HG02943 (cell line): Measurements from ENCODE around the gene SUN2.

Source experiments
- ATAC-seq: cut with Tn5 transposase; IDR thresholded peaks from one replicate; pipeline ENCODE4 v1.9.1; 2021; ENCODE audit warnings: mild to moderate bottlenecking, low read depth, moderate library complexity; ENCODE audit not compliant: unreplicated experiment

Gene SUN2

DNA sequence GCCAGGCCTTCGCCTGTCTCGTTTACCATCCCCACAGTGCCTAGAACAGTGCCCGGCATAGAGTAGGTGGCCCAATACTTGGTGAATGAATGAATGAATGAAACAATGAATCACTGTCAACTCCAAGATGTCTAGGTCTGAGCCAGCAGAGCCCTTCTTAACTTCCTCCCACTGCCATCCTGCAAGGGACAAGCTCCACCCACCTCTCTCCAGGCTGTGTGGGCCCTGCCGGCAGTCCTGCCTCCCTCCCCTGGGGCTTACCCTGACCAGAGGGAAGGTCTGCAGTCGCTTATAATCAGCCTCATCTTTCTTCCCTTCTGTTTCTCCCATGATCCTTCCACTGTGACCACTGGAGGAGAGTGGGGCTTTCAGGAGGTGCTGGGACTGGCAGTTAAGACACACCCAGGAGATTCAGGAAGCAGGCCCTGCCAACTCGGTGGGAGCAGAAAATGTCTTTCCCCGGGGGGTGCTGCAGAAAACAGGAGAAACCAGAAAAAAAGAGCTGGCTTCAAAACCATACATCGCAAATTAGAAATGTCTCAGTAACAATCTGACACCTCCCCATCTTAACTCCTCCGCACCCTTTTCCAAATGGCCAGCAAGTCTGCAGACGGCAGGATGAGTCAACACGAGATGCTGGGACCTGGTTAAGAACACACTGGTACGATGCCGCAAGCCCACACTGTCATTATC is 26.8 kb upstream of the SUN2 start:
- no peak for ATAC-seq

DNA sequence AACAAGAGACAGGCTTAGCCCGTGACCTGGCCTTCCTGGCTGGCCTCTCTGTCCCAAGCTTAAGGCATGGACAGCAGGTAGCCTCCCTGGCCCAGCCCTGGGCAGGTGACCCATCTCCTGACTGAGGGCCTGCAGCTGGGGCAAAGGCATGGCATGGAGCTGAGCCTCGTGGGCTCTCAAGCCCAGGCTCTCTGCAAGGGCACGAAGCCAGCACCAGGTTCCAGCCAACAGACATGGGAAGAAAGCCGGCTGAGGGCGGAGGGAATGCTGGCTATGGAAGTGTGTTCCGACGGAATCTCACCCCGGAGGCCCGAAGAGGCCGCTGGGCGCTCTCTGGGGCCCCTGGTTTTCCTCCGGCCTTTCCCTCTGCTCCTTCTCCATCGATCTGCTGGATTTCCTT is 25.2 kb upstream of the SUN2 start:
- ATAC-seq, result no peak

DNA sequence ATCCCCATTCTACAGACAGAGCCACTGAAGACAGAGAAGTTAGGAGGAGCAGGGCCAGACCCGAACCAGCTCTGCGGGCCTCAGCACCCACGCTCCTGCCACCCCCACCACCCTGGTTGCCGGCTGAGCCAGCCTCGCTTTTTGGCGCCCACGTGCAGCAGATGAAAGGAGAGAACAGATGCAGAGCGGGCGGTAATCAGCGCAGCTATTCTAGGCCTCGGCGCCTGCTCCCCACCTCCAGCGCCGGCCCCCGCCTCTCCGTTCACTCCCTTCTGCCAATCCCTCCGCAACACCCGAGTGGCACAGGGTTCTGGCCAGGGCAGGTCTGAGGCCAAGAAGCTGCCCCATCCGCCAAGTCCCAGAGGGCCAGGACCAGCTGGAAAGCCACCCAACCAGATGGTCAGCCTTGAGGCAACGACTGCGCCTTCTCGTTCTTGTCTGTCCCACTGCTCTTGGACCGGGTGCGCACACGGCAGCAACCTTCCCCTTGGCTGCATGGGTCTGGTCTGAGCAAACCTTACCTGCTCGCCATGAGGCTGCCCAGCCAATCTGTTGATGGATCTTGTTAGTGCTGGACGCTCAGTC is 21.4 kb upstream of the SUN2 start:
- ATAC-seq, result no peak

DNA sequence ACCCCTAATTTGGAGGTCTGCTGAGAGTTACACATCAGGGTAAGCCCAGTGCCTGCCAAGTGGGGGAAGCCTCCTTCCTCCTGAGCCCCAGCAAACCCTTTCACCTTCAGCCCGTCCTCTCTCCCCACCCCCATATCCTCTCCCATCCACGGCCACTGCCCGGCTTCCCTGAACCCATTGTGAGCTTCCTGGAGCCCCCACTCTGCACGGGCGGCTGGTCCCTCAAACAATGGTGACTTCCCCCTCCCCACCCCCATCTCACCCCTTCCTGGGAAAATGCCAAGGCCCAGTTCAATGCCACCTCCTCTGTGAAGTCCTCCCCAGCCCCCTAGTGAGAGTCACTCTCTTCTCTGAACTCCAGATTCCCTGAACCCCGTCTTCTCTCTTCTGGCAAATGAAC is 20.3 kb upstream of the SUN2 start:
- ATAC-seq, result no peak

DNA sequence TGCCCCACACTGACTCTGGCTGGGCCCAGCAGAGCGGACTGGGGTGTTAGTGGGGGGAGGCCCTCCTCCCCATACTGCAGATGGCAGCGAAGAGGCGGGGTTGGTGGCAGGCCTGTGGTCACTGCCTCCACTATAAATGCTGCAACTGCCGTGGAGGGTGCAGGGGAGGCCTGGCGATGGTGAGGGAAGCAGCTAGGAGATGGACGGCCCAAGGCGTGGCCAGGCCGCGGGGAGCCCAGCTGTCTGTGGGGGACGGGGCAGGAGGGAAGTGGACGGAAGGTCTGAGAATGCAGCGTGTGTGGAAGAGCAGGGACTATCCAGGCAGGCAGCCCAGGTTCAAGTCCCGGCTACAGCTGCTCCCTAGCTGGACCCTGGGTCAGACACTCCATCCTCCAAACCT is 19.9 kb upstream of the SUN2 start:
- no peak for ATAC-seq

DNA sequence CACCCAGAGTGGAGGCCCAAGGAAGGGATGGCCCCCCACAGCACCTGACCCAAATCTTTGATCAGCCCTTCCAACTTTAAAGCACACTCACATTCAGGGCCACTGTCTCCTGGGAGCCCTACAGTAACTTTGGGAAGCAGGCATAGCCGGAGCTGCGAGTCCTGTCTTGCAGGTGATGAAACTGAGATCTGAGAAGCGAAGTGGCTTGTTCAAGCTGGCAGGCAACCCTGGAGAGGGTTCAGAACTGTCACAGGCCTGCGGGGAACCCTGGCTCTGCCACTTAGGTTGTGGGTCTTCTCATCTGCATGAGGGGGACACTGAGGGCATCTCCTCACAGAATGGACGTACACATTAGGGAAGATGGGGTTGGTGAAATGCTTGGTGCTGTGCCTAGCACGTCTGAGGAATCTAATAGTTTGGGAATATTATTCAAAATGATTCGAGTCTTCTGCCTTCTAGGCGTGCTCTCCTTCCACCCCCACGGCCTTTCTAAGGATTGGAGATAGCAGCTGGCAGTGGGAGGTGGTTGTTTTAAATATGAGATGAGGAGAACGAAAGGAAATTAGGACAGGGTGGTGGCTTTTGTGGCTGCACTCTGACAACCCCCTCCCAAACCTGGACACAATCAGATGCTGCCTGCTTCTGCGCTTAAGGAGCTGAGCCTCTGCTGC is 18.8 kb upstream of the SUN2 start:
- ATAC-seq, result no peak

DNA sequence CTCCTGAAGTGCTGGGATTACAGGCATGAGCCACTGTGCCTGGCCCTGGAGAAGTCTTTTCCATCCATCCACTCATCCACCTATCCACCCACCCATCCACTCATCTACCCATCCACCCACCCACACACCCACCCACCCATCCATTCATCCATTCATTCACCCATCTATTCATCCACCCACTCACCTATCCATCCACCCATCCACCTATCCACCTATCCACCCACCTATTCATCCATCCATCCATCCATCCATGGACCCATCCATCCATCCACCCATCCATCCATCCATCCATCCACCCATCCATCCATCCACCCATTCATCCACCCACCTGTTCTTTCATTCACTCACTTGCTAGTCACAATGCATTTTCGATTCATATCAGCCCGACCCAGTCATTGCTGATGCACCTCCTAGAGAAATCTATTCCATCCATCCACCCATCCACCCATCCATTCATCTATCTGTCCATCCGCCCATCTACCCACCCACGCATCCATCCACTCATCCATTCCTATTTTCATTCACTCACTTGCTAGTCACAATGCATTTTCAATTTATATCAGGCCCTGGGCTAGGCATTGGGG is 17.7 kb upstream of the SUN2 start:
- ATAC-seq, result no peak

DNA sequence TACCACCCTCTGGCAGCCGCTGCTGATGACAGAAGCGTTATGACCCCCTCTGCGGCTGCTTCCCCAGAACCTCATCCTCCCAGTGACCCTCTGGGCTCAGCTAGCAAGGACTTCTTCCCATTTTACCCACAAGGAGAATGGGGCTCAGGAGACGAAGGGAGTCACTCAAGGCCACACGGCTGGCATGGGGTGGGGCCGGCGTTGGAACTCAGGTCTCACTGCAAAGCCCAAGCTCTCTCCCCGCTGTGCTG is 16.8 kb upstream of the SUN2 start:
- ATAC-seq, result no peak

DNA sequence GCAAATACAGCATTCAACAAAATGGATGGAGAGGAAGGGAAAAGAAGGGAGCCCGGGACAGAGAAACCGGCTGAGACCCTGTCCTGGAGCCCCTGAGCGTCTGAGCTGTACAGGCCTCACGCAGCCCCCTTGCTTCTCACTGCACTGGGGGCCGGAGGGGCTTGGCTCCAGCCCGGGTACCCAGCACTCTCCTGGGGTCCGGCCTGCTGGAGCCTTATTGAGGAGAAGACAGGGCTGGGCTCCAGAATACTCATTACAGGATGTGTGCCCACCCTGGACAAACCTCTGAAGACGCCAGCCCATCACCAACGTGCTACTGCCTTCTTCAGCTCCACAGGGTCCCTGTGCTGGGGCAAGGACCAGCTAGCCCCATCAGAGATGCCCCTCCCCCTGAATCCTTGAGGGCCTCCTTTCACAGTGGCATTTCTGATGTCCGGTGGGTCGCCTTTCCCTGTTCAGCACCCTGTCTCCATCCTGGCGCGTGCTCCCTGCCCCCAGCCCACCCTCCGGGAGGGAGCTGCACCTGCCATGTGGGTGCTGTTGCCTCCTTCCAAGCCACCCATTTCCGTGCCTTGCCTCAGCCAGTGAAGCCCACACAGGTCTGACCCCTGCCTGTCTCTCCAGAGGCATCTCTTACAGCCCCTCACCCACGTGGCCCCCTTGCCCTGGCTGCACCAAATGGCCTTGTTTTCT is 14.6 kb upstream of the SUN2 start:
- ATAC-seq, result no peak

DNA sequence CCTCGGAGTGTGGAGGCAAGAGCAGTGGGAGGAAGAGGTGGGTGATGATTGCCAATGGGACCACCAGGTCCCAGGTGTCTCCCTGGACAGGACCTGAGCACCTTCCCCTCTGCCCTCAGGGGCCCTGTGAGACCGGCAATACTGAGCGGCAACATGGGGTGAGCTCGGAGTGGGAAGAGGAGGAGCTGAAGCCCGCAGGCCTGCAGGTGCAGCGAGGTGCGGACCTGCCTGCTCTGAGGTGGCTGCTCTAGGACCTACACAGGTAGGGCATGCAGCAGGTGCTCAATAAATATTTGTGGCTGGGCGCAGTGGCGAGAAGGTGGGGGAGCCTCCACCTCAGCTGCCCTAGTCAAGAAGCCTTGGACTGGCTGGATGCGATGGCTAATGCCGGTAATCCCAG is 12.2 kb upstream of the SUN2 start:
- no peak for ATAC-seq

DNA sequence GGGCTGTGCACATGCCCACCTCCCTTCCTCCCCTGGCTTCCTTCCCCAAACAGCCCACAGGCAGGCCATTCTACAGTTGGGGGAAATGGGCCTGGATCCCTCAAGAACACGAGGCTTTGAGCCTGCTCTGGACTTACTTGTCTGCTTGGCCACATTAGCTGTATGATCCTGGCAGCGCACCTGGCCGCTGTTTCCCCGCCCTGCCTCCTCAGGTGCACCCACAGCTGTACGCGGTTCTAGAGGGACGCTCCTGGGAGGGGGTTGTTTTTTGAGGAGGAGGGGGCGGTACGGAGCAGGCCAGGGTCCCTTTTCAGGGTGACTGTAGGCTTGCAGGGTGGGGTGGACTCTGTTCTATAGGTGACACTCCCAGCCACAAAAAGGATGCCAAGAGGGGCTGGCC is 11.5 kb upstream of the SUN2 start:
- ATAC-seq, result no peak

DNA sequence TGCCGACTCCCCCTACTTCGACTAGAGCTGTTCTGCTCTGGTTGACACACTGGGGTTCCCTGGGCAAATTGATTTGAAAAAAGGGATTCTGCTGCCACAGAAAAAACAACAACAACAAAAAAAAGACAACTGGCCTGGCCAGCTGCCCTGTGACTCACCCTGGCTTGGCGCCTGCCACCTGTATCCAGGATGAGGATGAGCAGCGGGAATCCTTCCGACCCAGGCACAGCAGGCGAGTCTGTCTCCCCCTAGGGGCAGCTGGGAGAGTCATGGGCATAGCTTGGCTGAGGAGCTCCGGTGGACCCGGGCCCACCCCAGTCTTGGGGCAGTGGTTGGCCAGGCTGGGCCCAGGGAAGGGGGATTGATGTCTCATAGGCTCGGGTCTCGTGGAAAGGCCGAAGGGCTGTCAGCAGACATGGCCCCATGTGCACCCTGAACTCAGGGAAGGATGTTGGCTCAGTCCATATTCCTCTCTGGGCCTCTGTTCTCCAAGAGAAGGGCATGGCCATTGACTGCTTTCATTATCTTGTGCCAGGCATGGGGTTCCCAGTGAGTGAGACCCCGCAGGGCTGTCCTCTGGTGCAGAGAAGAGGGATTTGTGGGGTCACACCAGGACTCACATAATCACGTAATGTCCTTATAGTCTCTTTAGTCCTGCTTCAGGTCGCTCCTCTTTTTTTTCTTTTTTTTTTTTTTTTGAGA is 10.4 kb upstream of the SUN2 start:
- ATAC-seq, result no peak

DNA sequence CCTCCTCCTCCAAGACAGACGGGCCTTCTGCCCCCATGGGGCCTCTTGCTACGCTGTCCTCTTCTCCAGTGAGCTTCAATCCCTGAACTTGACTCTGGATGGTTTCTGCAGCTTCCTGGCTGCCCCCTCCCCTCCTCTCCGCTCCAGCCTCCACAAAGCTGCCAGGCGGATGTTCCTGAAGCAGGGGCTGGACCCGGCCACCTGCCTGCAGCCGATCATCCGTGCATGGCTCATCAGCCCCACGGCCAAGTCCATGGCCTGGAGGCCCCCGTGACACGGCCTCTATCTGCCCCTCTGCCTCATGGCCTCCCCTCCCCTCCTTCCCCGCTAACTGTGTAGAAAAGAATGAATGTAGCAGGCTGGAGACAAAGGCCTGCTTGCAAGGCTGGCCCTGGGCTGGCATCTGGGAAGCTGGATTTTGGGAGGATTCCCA is 6.8 kb upstream of the SUN2 start:
- ATAC-seq, result no peak

DNA sequence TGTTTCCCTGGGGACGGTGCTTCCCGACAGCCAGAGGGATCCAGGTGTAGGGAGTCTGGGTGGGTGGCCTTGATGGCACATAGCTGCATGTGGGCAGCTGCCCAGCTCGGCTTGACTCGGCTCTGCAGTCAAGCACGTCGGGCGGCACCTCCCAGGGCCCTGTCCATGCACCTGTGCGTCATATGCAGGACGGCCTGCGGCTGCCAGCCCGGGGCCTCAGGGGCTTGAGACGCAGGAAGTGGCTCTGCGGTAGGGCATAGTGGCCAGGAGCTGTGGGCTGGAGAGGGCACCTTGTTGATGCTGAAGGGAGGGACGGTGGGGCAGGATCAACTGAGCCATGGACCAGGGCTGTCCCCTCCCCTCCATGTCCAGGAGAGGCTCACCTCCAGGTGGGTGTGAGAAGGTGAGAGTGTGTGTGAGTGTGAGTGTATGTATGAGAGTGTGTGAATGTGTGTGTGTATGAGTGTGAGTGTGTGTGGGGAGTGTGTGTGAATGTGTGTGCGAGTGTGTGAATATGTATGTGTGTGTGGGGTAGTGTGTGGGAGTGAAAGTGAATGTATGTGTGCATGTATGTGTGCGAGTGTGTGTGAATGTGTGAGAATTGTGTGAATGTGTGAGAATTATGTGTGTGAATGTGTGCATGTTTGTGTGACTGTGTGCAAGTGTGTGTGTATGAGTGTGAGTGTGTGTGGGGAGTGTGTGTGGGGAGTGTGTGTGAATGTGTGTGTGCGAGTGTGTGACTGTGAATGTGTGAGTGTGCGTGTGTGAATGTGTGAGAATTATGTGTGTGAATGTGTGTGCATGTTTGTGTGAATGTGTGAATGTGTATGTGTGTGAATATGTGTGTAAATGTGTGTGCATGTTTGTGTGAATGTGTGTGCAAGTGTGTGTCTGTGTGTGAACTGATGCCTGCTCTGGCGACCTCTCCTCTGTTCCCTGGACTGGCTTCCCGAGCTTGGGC is 5.7 kb upstream of the SUN2 start:
- ATAC-seq, result no peak

DNA sequence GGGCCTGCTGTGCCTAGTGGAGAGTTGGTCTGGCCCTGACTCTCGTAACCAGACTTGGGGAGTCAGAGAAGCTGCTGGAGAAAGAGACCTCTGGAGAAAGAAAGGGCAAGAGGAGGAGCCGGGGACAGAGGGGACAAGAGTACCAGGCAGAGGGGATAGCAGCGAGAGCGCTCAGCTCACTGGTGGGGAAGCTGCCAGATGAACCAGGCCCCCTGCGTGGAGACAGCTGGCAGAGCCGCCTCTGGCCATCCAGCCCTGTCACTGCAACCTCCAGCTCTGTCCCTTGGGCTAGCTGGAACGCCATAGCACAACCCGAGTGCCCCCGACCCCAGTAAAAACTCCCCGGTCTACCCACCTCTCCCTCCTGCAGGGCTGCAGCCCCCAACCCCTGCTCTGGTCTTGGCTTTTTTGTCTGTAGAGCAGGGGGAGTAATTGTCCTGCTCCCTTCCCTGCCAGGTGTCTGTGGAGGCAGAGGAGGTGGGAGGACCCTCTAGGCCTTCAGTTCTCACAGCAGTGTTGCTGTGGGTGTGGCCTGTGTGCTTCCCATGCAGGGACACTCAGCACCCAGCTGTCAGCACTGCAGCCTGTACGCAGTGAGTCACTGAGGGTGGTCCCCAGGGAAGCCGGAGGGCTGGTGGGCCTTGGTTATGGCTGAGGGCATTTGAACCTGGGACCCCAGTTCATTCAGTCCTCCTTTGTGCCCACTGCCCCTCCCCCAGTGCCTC is 4.8 kb upstream of the SUN2 start:
- ATAC-seq, result no peak

DNA sequence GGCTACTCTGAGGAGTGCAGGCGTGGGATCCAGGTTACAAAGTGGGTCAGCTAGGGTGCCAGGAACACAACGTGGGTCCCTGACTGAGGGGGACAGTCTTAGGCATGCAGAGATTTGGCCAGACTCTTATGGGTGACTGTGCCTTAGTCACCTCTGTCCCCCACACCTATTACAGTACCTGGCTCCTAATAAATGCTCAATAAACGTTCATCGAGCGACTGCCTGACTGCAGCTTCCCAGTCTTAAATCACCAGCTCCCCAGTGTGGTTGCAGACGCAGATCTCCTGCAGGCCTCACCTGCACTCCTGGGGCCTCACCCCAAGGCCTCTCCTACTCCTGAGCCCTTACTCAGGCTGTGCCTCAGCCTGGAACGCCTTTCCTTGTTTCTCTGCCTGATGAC is 3.2 kb upstream of the SUN2 start:
- ATAC-seq, result no peak

DNA sequence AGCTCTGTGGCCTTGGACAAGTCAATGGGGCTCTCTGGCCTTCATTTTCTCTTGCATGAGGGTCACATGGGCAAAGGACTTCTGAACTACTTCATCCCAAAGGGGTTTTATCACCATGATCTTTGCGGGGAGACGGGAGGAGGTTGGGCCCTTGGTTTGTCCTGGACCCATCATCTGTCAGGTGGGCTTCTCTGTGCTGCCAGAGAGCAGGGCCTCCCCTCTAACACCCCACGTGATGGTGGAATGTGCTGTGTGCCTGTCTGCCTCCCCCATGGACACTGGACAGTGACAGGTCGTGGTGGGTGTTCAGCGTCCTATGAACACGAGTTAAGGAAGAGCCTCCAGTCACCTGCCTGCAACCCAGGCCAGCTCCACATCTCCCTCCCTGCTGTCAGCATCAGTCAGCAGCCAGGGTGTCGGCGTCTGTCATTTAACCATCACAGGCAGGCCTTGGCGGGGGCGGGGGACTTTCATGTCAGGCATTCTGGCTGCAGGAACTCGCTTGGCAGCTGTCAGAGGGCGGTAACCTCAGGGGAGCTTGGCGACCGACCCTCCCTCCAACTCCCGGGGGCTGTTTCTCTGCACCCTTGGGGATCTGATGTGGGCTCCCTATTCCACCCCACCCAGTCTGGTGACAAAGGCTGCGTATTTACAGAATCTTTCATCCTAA is 2.6 kb upstream of the SUN2 start:
- ATAC-seq, result no peak

DNA sequence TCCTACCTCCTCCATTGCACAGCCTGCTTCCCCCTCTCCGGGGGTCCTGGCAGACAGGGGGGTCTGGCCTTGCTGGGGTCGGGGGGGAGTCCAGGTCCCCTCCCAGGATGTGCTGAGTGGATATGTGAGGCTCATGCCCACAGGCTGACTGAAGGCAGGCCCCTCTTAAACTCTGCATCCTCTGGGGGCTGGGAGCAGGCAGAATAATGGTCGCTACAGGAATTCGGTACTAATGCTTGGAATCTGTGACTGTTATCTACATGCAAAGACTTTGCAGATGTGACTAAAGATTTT is 1.6 kb upstream of the SUN2 start:
- ATAC-seq, result no peak
